A673 (cell line): ENCODE measurements around the gene GMPR. TPM values are rescaled to one million over a fixed set of nuclear protein-coding genes. Genes with fewer than 3 reads are reported as not detected.

ENCODE experiments used
- BruUV-seq: library from RNA; stranded (reverse); fragments of 400-500 nt; replicated peaks from 2 replicates; lab custom pipeline; 2021; lab: Mats Ljungman, UMichigan
- CTCF ChIA-PET: fragments of 300-600 bp; sonication (Branson Sonifier 250); formaldehyde crosslinking; loops from one replicate; lab custom pipeline; 2022; ENCODE audit warnings: antibody characterized with exemption; lab: Charles Lee
- POLR2A ChIA-PET: fragments of 300-600 bp; sonication (Branson Sonifier 250); formaldehyde crosslinking; loops from one replicate; lab custom pipeline; 2022; ENCODE audit warnings: antibody characterized with exemption; ENCODE audit not compliant: low non-redundant PET; lab: Charles Lee
- DNase-seq: peaks from one replicate; pipeline ENCODE4 v3.0.0-alpha.2; 2015; ENCODE audit warnings: low spot score
- H3K27ac ChIP-seq: fragments of 200-600 bp; sonication (generic); 2 replicates; pipeline ENCODE4 v1.5.1; 2016; ENCODE audit warnings: mixed run types, low read depth, mild to moderate bottlenecking, mixed read lengths, antibody characterized with exemption, low read length; ENCODE audit not compliant: poor library complexity, severe bottlenecking
- H3K27me3 ChIP-seq: fragments of 200-600 bp; sonication (generic); replicated peaks from 2 replicates; pipeline ENCODE4 v1.6.1; 2017; ENCODE audit warnings: mixed run types, low read depth, mild to moderate bottlenecking, mixed read lengths, antibody characterized with exemption, low read length; ENCODE audit not compliant: insufficient read depth, poor library complexity
- H3K36me3 ChIP-seq: fragments of 200-600 bp; sonication (generic); 2 replicates; pipeline ENCODE4 v1.6.1; 2016; ENCODE audit warnings: mixed run types, mild to moderate bottlenecking, mixed read lengths, antibody characterized with exemption, low read length; ENCODE audit not compliant: insufficient read depth, poor library complexity, severe bottlenecking
- H3K4me1 ChIP-seq: fragments of 200-600 bp; sonication (generic); 2 replicates; pipeline ENCODE4 v1.6.1; 2017; ENCODE audit warnings: mixed run types, mild to moderate bottlenecking, mixed read lengths, antibody characterized with exemption, low read length; ENCODE audit not compliant: insufficient read depth, poor library complexity, severe bottlenecking
- H3K4me3 ChIP-seq: fragments of 200-600 bp; sonication (generic); 2 replicates; pipeline ENCODE4 v1.5.1; 2016; ENCODE audit warnings: low read depth, mixed run types, mild to moderate bottlenecking, mixed read lengths, low read length; ENCODE audit not compliant: poor library complexity, severe bottlenecking
- H3K9me3 ChIP-seq: fragments of 200-600 bp; sonication (generic); 2 replicates; pipeline ENCODE4 v1.6.1; 2016; ENCODE audit warnings: mixed run types, low read depth, mild to moderate bottlenecking, mixed read lengths, antibody characterized with exemption, low read length; ENCODE audit not compliant: poor library complexity, severe bottlenecking
- CTCF ChIP-seq: fragments of 300-800, 200-600 bp; sonication (generic); conservative IDR thresholded peaks from 2 replicates; pipeline ENCODE4 v1.5.1; 2017; ENCODE audit warnings: low read depth, mild to moderate bottlenecking, antibody characterized with exemption, low read length, moderate library complexity, mixed read lengths
- EZH2 ChIP-seq: fragments of 200-600 bp; sonication (generic); IDR thresholded peaks from 2 replicates; pipeline ENCODE4 v1.6.1; 2017; ENCODE audit warnings: borderline replicate concordance, low read depth, mild to moderate bottlenecking, mixed read lengths, antibody characterized with exemption, low read length; ENCODE audit not compliant: poor library complexity, severe bottlenecking
- intact Hi-C: fragments of 100-400 bp; cut with micrococcal nuclease; formaldehyde crosslinking; loops from one replicate; pipeline ENCODE4 v1.10.0; 2022; ENCODE audit not compliant: unreplicated experiment
- total RNA-seq: library from RNA; stranded (reverse); gene quantifications from 2 replicates; pipeline ENCODE4 v1.2.3, GENCODE V29; 2021

GMPR gene
- total RNA-seq, 1 experiment from 2014 or later, result 0.32 TPM

GRCh38 chr6:16277101-16277981 is 39.0 kb downstream of the GMPR start:
- no peak overlapping the region for H3K4me3 ChIP-seq
- no peaks in the 10 kb centered on the region for H3K27me3 ChIP-seq
- BruUV-seq, result no TSS peak
- H3K27ac ChIP-seq, result no peak overlapping the region
- intact Hi-C loops, result no loop called here
- no peaks in the 10 kb centered on the region for H3K36me3 ChIP-seq
- peaks cover 8% of the 10 kb centered on the region for H3K4me1 ChIP-seq
- H3K9me3 ChIP-seq, result no peaks in the 10 kb centered on the region
- TF ChIP-seq CTCF (peak; percentile 50), EZH2 (no peak)
- ChIA-PET CTCF (interaction anchor here (0.7 kb wide), 1 partner anchor 9 kb away, joined by 3 read pairs; no protein-coding TSS in a partner anchor), POLR2A (no interaction called here)
- peak; percentile 80 for DNase-seq

- DNase-seq, result no peak
- Histone ChIP-seq H3K36me3 (no peaks in the 10 kb centered on the region), H3K4me3 (no peak overlapping the region), H3K27me3 (no peaks in the 10 kb centered on the region), H3K4me1 (peaks cover 8% of the 10 kb centered on the region), H3K27ac (no peak overlapping the region), H3K9me3 (no peaks in the 10 kb centered on the region)
- intact Hi-C loops, result no loop called here
- ChIA-PET CTCF (interaction anchor here (0.5 to 0.6 kb wide), 2 partner anchors 20 to 872 kb away, joined by 3 read pairs; no protein-coding TSS in a partner anchor), POLR2A (interaction anchor here (0.6 kb wide), 1 partner anchor 1927 kb away, joined by 13 read pairs; no protein-coding TSS in a partner anchor)
- TF ChIP-seq EZH2, result no peak
- no peak for TF ChIP-seq CTCF
- no TSS peak for BruUV-seq
These were observed 39.8 kb downstream of the GMPR start for GRCh38 chr6:16278048-16278724.

GRCh38 chr6:16278750-16279149 is 40.4 kb downstream of the GMPR start:
- no peak for DNase-seq
- BruUV-seq, result no TSS peak
- no peak overlapping the region for H3K4me3 ChIP-seq
- no peaks in the 10 kb centered on the region for H3K9me3 ChIP-seq
- no peaks in the 10 kb centered on the region for H3K27me3 ChIP-seq
- TF ChIP-seq EZH2 (no peak), CTCF (no peak)
- intact Hi-C loops, result no loop called here
- H3K36me3 ChIP-seq, result no peaks in the 10 kb centered on the region
- H3K4me1 ChIP-seq, result peaks cover 8% of the 10 kb centered on the region
- H3K27ac ChIP-seq, result no peak overlapping the region
- ChIA-PET POLR2A (interaction anchor here (0.6 kb wide), 1 partner anchor 1927 kb away, joined by 13 read pairs; no protein-coding TSS in a partner anchor), CTCF (interaction anchor here (0.5 kb wide), 1 partner anchor 871 kb away, joined by 3 read pairs; no protein-coding TSS in a partner anchor)
